GM19025 (cell line): ENCODE results near the gene SNU13.
"Not testable (repeated sequence)": the region's sequence is repeated elsewhere in the genome, so short reads cannot be mapped to it uniquely, and the experiment has no call there.

ENCODE experiments used
- ATAC-seq: cut with Tn5 transposase; IDR thresholded peaks from one replicate; pipeline ENCODE4 v1.9.1; 2021; ENCODE audit warnings: mild to moderate bottlenecking, low read depth, moderate library complexity; ENCODE audit not compliant: unreplicated experiment

The SNU13 gene

DNA sequence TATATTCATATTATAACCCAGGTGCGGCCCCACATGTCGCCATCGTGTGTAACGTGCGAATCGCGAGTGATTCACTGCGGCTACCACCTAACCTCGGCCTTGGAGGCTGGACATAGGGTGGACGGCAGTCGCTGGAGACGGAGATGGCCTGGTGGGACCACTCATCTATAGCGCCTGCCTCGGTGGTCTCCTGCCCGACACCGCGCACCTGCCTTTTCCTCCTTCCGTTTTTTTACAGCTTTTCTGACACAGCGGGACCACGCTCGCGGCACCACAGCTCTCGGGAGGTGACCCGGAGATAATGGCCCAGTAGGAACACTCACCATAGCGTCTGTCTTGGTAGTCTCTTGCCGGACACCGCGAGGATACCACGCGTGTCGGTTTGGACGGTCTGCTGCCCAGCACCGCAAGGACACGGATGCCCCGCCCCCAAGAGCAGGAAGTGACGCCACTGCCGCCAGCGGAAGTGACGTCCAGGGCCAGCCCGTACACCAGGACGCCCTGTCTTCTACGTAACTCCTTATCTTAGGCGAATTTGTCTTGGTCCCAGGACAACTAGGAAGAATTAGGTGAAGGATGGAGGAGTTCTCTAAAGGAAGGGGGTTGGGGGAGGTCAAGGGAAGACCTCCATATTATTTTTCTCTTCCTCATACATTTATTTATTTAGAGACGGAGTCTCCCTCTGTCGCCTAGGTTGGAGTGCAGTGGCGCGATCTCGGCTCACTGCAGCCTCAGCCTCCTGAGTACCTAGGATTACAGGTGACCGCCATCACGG lies 6.4 kb downstream of the SNU13 start:
- peak; percentile 66 for ATAC-seq

DNA sequence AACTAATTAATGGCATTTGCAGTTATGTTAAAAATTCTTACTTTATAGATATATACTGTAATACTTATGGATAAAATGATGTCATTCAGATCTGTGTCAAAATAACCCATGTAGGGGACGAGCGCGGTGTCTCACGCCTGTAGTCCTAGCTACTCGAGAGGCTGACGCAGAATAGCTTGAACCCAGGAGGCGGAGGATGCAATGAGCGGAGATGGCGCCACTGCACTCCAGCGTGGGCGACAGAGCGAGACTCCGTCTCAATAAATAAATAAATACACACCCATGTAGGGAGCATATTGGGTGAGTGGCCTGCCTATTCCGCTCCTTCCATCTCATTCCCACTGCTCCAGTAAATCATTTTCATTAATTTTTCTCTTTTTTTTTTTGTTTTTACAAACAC lies 7.1 kb downstream of the SNU13 start:
- no peak for ATAC-seq

DNA sequence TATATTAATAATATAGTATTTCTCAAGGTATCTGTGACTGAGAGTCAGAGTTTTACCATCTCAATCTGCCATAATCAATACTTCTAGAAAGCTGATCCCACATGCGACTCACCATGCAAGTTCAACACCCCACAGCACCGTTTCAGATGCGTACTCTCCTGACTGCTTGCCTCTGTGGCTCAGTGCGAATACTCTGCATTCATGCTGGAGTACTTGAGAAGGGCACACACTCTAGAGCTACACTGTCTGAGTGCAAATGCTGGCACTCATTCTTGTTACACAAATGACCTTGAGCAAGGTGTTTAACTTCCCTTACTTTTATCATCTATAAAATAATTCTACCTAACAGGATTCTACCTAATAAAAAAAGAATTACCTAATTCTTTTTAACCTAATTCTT lies 12.5 kb downstream of the SNU13 start:
- ATAC-seq: no peak

DNA sequence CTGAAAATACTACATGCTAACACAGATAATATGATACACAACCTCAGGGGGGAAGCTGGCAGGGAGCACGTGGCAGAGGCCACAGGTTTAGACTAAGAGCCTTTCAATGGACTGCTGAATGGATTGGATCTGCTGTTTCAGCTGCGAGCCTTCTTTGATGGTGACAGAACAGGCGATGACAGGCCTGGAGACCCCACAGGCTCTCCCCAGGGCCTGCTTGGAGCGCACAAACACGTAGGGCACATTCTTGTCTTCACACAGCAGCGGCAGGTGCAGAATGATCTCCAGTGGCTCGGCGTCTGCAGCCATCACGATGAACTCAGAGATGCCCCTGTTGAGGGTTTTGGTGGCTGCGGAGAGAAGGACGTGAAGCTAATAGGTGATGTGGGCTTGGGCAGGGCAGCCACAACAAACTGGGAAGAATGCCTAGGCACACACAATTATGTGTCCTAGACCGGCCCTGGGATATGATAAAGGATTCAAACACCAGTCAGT lies 13.8 kb downstream of the SNU13 start:
- ATAC-seq: no peak

DNA sequence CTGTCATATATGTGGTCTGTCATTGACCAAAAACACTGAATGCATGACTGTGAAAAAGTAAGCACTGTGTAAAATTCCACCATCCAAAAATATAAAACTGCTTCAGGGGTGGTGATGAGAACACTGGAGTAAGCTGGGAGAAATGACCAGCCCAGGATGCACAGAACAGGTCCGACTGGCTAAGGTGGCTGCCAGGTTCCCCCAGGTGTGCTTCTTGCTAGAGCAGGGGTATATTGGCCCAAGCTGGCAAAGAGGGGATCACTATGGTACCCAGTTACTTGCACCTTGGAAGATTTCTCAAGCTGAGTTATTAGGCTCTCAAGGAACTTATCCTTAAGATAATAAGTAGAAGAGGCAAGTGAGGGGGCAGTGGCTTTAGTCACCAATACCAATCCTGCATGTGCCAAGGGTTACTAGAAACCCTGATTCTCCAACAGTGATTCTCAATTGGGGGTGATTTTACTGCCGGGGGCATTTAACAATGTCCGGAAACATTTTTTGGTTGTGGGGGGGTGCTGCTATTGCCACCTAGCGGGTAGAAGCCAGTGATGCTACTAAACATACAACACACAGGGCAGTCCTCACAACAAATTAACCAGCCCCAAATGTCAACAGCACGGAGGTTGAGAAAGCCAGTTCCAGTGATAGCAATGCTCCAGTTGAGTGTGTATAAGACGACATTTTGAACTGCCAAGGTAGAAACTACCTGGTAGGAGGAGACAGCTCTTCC lies 15.7 kb downstream of the SNU13 start:
- ATAC-seq: no peak

DNA sequence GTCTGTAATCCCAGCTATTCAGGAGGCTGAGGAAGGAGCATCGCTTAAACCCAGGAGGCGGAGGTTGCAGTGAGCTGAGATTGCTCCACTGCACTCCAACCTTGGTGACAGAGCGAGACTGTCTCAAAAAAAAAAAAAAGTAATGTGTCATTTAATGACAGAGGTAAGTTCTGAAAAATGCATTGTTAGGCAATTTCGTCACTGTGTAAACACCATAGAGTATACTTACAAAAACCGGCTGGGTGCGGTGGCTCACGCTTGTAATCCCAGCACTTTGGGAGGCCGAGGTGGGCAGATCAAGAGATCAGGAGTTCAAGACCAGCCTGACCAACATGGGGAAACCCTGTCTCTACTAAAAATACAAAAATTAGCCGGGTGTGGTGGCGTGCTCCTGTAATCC lies 16.6 kb downstream of the SNU13 start:
- not testable (repeated sequence) for ATAC-seq

DNA sequence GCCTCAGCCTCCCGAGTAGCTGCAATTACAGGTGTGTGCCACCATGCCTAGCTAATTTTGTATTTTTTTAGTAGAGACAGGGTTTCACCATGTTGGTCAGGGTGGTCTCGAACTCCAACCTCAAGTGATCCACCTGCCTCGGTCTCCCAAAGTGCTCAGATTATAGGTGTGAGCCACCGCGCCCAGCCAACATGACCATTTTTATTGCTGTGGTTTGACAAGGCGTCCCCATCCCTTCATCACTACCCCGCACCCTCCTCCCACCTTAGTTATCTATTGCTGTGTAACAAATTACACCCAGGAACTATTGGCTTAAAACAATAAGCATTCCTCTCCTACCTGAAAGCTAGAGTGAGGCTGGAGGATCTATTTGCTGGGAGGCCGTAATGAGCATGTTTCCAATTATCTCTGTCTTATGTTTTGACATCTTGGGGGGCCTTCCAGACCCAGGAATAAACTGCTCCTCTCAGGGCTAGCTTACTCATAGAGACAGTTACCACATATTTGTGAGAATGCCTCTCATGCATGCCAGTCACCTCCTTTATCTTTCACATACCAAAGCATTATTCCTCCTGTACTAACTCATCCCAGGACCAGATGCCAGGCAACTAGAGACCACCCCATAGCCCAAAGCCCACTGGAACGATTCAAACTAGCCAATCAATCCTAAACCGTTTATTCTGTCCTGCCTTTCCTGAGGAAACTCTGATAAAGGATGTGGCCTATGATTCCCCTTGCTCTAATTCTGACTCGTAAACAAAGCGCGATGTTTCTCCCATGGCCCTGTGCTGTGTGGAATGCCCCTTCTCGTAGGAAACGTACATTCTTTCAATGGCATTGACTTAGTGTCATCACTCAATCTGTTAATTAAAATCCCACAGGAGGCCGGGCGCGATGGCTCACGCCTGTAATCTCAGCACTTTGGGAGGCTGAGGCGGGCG lies 19.4 kb downstream of the SNU13 start:
- no peak for ATAC-seq

DNA sequence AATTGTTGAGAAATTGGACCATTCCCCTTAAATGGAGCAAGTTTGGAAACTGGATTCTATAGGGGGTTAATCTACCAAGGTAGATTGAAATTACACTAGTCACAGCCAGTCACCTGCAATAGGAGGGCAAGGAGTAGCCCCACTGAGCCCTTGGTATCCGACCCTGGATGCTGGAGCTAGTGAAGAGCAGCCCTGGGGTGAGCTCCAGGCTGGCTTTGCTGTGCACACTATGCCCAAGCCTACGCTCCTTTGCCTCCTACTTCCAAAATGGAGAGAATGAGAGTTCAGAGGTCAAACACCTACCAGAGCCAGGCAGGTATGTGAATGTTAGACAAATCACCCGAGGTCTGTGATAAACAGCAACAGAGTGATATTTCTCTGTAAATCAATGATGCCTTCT lies 23.7 kb downstream of the SNU13 start:
- ATAC-seq: no peak

DNA sequence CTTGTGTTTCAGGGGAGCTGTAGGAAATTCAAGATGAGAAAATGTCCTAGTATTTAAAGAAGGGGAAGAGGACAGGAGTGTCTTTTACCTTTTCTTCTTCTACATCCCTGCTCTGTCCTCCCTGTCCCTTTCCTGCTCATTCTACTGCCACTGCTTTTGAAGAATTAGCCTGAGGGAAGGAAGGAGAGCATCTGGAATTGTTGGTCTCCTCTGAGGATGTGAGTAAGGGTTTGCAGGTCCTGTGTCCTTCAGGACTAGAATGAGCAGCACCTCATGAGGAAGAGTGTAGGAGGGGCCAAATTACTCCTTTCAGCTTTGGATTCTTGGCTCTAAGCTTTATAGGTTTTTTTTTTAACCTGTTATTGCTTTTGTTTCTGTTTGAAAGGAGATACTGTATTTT lies 24.2 kb downstream of the SNU13 start:
- no peak for ATAC-seq

DNA sequence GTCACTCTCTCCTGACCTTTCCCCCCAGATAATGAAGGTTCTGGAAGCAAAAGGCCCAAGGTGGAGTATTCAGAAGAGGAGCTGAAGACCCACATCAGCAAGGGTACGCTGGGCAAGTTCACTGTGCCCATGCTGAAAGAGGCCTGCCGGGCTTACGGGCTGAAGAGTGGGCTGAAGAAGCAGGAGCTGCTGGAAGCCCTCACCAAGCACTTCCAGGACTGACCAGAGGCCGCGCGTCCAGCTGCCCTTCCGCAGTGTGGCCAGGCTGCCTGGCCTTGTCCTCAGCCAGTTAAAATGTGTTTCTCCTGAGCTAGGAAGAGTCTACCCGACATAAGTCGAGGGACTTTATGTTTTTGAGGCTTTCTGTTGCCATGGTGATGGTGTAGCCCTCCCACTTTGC lies 25.1 kb downstream of the SNU13 start:
- not testable (repeated sequence) for ATAC-seq

DNA sequence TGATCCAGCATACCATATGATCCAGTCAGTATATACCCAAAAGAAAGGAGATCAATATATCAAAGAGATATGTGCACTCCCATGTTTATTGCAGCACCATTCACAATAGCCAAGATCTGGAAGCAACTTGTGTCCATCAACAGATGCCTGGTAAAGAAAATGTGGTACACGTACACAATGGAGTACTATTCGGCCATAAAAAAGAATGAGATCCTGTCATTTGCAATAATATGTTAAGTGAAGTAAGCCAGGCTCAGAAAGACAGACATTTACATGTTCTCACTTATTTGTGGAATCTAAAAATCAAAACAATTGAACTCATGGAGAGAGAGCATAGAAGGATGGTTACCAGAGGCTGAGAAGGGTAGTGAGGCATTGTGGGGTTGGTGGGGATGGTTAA lies 27.0 kb downstream of the SNU13 start:
- ATAC-seq: no peak

DNA sequence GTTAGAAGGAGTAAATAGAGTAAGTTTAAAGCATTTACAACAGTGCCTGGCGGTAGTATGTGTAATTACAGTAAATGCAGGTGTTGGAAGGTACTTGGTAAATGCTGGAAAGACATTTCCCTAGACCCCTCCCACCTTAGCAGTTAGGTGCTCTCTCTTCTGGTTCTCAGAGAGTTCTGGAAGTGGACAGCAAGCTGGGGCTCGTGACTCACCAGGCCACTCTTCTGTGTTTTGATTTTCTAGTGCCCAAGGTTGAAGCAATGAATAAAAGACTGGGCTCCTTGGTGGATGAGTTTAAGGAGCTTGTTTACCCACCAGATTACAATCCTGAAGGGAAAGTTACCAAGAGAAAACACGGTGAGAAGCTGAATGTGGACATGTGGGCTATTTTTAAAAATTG lies 27.6 kb downstream of the SNU13 start:
- ATAC-seq: no peak

DNA sequence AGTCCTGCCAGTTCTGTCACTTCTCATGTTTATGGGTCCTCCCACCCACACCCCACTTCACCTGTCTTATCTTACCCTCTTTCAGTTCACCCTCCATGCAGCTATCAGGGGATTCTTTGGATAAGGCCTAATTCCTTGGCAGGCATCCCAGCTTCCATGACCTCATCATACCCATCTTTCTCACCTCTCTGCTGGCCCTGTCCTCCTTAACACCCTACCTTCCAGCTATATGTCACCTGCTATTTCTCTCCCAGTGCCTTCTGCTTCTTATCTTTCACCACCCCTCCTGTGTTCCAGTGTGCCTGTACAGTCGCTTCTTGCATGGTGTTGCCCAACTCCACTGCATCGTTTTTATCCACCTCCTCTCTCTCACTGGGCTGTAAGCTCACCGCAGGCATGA lies 28.3 kb downstream of the SNU13 start:
- ATAC-seq: no peak

DNA sequence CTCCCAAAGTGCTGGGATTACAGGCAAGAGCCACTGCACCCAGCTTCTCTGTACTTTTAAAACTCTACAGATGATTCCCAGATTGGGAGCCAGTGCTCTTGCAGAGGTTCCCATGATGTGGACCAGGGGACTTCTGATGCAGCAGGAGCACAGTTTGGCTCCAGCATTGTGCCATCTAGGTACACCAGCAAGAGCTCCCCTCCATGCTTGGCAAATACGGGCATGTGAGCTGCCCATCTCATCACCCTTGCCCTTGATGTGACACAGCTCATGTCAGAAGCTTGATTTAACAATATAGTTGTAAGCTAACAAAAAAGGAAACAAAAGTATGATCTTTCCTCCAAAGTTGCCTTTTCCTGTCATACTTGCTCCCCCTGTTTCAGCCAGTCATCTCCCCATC lies 28.7 kb downstream of the SNU13 start:
- no peak for ATAC-seq

DNA sequence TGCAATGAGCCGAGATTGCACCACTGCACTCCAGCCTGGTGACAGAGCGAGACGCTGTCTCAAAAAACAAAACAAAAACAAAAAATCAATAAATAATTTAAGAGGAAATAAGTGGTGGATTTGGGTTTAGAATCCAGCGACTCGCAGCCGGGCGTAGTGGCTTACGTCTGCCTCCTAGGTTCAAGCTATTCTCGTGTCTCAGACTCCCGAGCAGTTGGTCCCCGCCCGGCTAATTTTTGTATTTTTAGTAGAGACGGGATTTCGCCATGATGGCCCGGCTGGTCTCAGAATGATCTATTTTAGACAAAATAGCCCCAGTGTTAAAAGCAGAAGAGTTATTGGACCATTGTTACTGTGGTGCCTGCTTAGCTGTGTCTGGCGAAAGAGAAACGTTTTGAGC lies 29.8 kb downstream of the SNU13 start:
- ATAC-seq: no peak

DNA sequence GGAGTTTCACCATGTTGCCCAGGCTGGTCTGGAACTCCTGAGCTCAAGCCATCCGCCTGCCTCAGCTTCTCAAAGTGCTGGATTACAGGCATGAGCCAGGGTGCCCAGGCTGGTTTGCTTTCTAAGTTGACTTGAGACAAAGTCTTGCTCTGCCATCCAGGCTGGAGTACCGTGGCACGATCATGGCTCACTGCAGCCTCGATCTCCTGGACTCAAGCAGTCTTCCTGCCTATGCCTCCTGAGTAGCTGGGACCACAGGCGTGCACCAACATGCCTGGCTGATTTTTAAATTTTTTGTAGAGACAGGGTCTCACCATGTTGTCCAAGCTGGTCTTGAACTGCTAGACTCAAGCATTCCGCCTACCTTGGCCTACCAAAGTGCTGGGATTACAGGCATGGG lies 31.0 kb downstream of the SNU13 start:
- ATAC-seq: no peak

DNA sequence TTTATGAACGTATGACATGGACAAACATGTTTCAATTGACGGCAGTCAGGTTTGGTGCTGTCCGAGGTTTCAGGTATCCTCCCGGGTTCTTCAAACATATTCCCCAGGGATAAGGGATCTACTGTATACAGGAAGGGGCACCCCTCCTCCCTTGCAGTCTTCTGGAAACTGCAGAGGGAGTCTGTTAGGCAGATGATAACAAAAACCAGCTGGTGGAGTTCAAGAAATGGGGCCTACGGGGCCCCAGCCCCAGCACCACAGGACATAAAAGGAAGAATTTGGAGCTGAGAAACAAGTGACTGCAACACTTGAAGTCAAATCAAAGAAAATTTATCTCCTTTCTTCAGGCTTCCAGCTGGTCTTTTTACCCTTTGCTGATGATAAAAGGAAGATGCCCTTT lies 32.1 kb downstream of the SNU13 start:
- ATAC-seq: no peak

DNA sequence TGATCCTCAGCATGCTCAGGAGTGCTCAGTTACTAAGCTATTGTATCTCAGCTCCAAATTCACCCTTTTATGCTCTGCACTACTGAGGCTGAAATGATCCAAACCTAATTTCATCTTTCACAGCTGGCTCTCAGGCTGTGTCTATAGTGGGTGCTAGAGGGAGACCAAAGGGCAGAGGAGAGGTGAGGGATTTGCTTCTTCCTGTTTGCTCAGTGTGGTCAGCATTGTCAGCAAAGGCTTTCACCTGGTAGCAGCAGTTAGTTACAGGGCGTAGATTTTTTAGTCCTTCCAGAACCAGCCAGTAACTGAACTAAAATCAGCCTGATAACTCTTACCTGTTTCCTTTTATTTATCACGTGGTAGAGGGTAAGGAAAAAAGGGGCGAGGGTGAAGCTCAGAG lies 34.3 kb downstream of the SNU13 start:
- no peak for ATAC-seq

DNA sequence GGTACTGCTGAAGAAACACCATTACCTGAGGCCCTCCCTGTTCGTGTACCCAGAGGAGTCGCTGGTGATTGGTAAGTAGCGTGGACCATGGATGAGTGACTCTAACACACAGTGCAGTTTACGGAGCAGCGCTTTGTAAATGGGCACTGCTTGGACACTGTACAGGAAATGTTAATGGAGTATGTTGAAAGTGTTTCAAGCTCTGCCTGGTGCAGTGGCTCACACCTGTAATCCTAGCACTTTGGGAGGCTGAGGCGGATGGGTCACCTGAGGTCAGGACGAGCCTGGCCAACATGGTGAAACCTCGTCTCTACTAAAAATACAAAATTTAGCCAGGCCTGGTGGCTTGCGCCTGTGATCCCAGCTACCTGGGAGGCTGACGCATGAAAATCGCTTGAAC lies 37.8 kb downstream of the SNU13 start:
- no peak for ATAC-seq

DNA sequence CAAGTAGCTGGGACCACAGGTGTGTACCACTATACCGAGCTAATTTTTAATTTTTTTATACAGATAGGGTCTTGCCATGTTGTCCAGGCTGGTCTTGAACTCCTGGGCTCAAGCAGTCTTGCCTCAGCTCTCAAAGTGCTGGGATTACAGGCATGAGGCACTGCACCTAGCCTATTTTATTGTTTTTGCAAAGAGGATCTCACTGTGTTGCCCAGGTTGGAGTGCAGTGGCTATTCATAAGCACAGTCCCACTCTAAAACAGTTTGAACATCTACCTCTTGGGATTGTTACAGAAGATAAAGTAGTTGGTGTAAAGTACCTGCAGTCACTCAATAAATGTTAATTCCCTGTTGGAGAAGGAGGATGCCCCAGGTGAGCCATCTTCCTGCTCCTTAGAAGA lies 38.4 kb downstream of the SNU13 start:
- no peak for ATAC-seq

DNA sequence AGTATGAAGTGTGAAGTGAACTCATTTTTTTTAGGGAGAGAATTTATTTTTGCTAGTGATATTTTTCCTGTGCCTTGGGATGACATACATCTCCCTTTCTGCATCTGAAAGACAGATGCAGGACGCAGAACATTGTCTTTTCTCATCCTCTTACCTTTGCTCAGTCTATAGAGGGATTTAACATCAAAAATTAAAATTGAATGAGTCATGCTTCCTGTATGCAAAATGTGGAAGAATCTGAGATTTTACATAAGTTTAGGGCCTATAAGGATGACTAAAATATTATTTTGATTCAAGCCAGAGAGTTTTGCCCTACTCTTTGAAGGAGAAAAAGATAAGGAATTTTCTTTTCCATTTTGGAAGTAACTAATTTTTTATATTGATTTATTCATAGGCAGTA lies 40.2 kb downstream of the SNU13 start:
- no peak for ATAC-seq
